ENCODE results near the gene LHX2. TPM values are rescaled to one million over a fixed set of nuclear protein-coding genes. Genes with fewer than 3 reads are reported as not detected.

LHX2 gene
- total RNA-seq, 4 donors from 2014 or later, result not detected

GRCh38 chr9:124066783-124067577, 55.4 kb downstream of the LHX2 start:
- H3K27me3 ChIP-seq, result no peaks in the 10 kb centered on the region
- H3K9me3 ChIP-seq, result no peaks in the 10 kb centered on the region
- no peak overlapping the region for H3K4me3 ChIP-seq
- no peaks in the 10 kb centered on the region for H3K36me3 ChIP-seq
- no peak overlapping the region for H3K27ac ChIP-seq
- TF ChIP-seq POLR2A (IDR thresholded peaks at IDR 0.05) (no peak), CTCF (IDR thresholded peaks at IDR 0.05) (no peak)
- no peak for DNase-seq
- H3K4me1 ChIP-seq, result no peaks in the 10 kb centered on the region

GRCh38 chr9:124068251-124068650, 56.7 kb downstream of the LHX2 start:
- no peak for DNase-seq
- Histone ChIP-seq H3K4me1 (no peaks in the 10 kb centered on the region), H3K27ac (no peak overlapping the region), H3K9me3 (no peaks in the 10 kb centered on the region), H3K36me3 (no peaks in the 10 kb centered on the region), H3K27me3 (no peaks in the 10 kb centered on the region), H3K4me3 (no peak overlapping the region)
- TF ChIP-seq CTCF (IDR thresholded peaks at IDR 0.05), result no peak
- no peak for TF ChIP-seq POLR2A (IDR thresholded peaks at IDR 0.05)

GRCh38 chr9:124074746-124075145, 63.2 kb downstream of the LHX2 start:
- Histone ChIP-seq H3K27ac (no peak overlapping the region), H3K27me3 (no peaks in the 10 kb centered on the region), H3K4me1 (no peaks in the 10 kb centered on the region), H3K9me3 (no peaks in the 10 kb centered on the region), H3K4me3 (no peak overlapping the region), H3K36me3 (no peaks in the 10 kb centered on the region)
- no peak for DNase-seq
- TF ChIP-seq CTCF (IDR thresholded peaks at IDR 0.05) (no peak), POLR2A (IDR thresholded peaks at IDR 0.05) (no peak)

- no peak overlapping the region for H3K27ac ChIP-seq
- no peaks in the 10 kb centered on the region for H3K27me3 ChIP-seq
- no peaks in the 10 kb centered on the region for H3K9me3 ChIP-seq
- no peak overlapping the region for H3K4me3 ChIP-seq
- DNase-seq, result no peak
- no peak for TF ChIP-seq CTCF (IDR thresholded peaks at IDR 0.05)
- no peak for TF ChIP-seq POLR2A (IDR thresholded peaks at IDR 0.05)
- H3K4me1 ChIP-seq, result no peaks in the 10 kb centered on the region
- no peaks in the 10 kb centered on the region for H3K36me3 ChIP-seq
Observed at GRCh38 chr9:124075761-124076160, 64.2 kb downstream of the LHX2 start.

- no peak for DNase-seq
- Histone ChIP-seq H3K36me3 (no peaks in the 10 kb centered on the region), H3K27ac (no peak overlapping the region), H3K4me3 (no peak overlapping the region), H3K27me3 (no peaks in the 10 kb centered on the region), H3K4me1 (no peaks in the 10 kb centered on the region), H3K9me3 (no peaks in the 10 kb centered on the region)
- no peak for TF ChIP-seq POLR2A (IDR thresholded peaks at IDR 0.05)
- TF ChIP-seq CTCF (IDR thresholded peaks at IDR 0.05), result no peak
Observed at GRCh38 chr9:124077915-124078572, 66.5 kb downstream of the LHX2 start.
